Tongue (tissue), 2 donors: ENCODE data around the gene ST7. TPM values are rescaled to one million over a fixed set of nuclear protein-coding genes. Genes with fewer than 3 reads are reported as not detected.
"Not testable (repeated sequence)": the region's sequence is repeated elsewhere in the genome, so short reads cannot be mapped to it uniquely, and the experiment has no call there.

Experiments
- DNase-seq: peaks from one replicate; pipeline ENCODE4 v3.0.0-alpha.2; 2015
- total RNA-seq: library from RNA; depleted of rRNA; stranded (reverse); fragments of >200 nt; gene quantifications from one replicate; pipeline ENCODE4 v1.2.3, GENCODE V29; 2014

Gene ST7
- total RNA-seq, 1 donor from 2014 or later = 32.0 TPM

GRCh38 chr7:117225536-117225935 lies 272.2 kb downstream of the ST7 start:
- no peak for DNase-seq

GRCh38 chr7:117227091-117227490 lies 273.8 kb downstream of the ST7 start:
- DNase-seq = no peak

GRCh38 chr7:117229350-117229749 lies 276.0 kb downstream of the ST7 start:
- peak; percentile 91 for DNase-seq

- DNase-seq = no peak
Measured at GRCh38 chr7:117230276-117231046, 277.2 kb downstream of the ST7 start.

- DNase-seq = no peak
Measured at GRCh38 chr7:117231047-117231359, 277.7 kb downstream of the ST7 start.

- no peak for DNase-seq
Measured at GRCh38 chr7:117237646-117238045, 284.3 kb downstream of the ST7 start.

GRCh38 chr7:117238472-117238871 lies 285.2 kb downstream of the ST7 start:
- DNase-seq = no peak

- DNase-seq = no peak
Measured at GRCh38 chr7:117238937-117239336, 285.6 kb downstream of the ST7 start.

GRCh38 chr7:117241088-117241487 lies 287.8 kb downstream of the ST7 start:
- DNase-seq = no peak

GRCh38 chr7:117243390-117243789 lies 290.1 kb downstream of the ST7 start:
- DNase-seq = no peak

GRCh38 chr7:117245703-117246102 lies 292.4 kb downstream of the ST7 start:
- DNase-seq = not testable (repeated sequence)

GRCh38 chr7:117247809-117248208 lies 294.5 kb downstream of the ST7 start:
- no peak for DNase-seq

- no peak for DNase-seq
Measured at GRCh38 chr7:117248829-117249228, 295.5 kb downstream of the ST7 start.

GRCh38 chr7:117249696-117250095 lies 296.4 kb downstream of the ST7 start:
- DNase-seq = no peak

- DNase-seq = no peak
Measured at GRCh38 chr7:117250245-117250644, 296.9 kb downstream of the ST7 start.

GRCh38 chr7:117250801-117251200 lies 297.5 kb downstream of the ST7 start:
- no peak for DNase-seq

GRCh38 chr7:117251687-117252086 lies 298.4 kb downstream of the ST7 start:
- DNase-seq = no peak

- DNase-seq = no peak
Measured at GRCh38 chr7:117259615-117260014, 306.3 kb downstream of the ST7 start.

- DNase-seq = no peak
Measured at GRCh38 chr7:117262546-117262945, 309.2 kb downstream of the ST7 start.

GRCh38 chr7:117264716-117265115 lies 311.4 kb downstream of the ST7 start:
- no peak for DNase-seq

GRCh38 chr7:117269417-117269816 lies 316.1 kb downstream of the ST7 start:
- no peak for DNase-seq

- DNase-seq = no peak
Measured at GRCh38 chr7:117269886-117270285, 316.6 kb downstream of the ST7 start.

GRCh38 chr7:117270371-117270770 lies 317.1 kb downstream of the ST7 start:
- no peak for DNase-seq

- no peak for DNase-seq
Measured at GRCh38 chr7:117271566-117271965, 318.3 kb downstream of the ST7 start.
